H9 (cell line): ENCODE measurements around the gene SMARCA1. TPM values are rescaled to one million over a fixed set of nuclear protein-coding genes. Genes with fewer than 3 reads are reported as not detected.

Experiments used
- DNase-seq: peaks from one replicate; pipeline ENCODE4 v3.0.0-alpha.2; 2017
- H2AFZ ChIP-seq: one replicate; pipeline ENCODE4 v1.6.1; 2013; ENCODE audit warnings: mild to moderate bottlenecking, low read length, control low read depth, moderate library complexity
- H2AK5ac ChIP-seq: 2 replicates; pipeline ENCODE4 v1.6.1; 2013; ENCODE audit warnings: low read length, control low read depth, mixed read lengths; ENCODE audit not compliant: insufficient read length
- H2BK120ac ChIP-seq: one replicate; pipeline ENCODE4 v1.6.1; 2013; ENCODE audit warnings: low read depth, mild to moderate bottlenecking, low read length, control low read depth, inconsistent platforms; ENCODE audit not compliant: poor library complexity, severe bottlenecking
- H2BK12ac ChIP-seq: 2 replicates; pipeline ENCODE4 v1.6.1; 2013; ENCODE audit warnings: low read length, control low read depth, mixed read lengths, low read depth; ENCODE audit not compliant: insufficient read length
- H2BK15ac ChIP-seq: 2 replicates; pipeline ENCODE4 v1.6.1; 2013; ENCODE audit warnings: low read depth, low read length, control low read depth
- H2BK20ac ChIP-seq: one replicate; pipeline ENCODE4 v1.6.1; 2013; ENCODE audit warnings: low read depth, mild to moderate bottlenecking, low read length, control low read depth, inconsistent platforms; ENCODE audit not compliant: poor library complexity, severe bottlenecking
- H2BK5ac ChIP-seq: 2 replicates; pipeline ENCODE4 v1.6.1; 2013; ENCODE audit warnings: low read length, control low read depth, mixed read lengths; ENCODE audit not compliant: insufficient read length
- H3K14ac ChIP-seq: 2 replicates; pipeline ENCODE4 v1.6.1; 2013; ENCODE audit warnings: low read length, control low read depth; ENCODE audit not compliant: insufficient read depth
- H3K18ac ChIP-seq: 2 replicates; pipeline ENCODE4 v1.6.1; 2013; ENCODE audit warnings: low read depth, mild to moderate bottlenecking, mixed read lengths, low read length, control low read depth; ENCODE audit not compliant: insufficient read length
- H3K23ac ChIP-seq: 2 replicates; pipeline ENCODE4 v1.6.1; 2013; ENCODE audit warnings: low read length, control low read depth, mixed read lengths, low read depth; ENCODE audit not compliant: insufficient read length
- H3K23me2 ChIP-seq: 2 replicates; pipeline ENCODE4 v1.6.1; 2013; ENCODE audit warnings: low read depth, mild to moderate bottlenecking, mixed read lengths, low read length, control low read depth; ENCODE audit not compliant: insufficient read length, poor library complexity, severe bottlenecking
- H3K27ac ChIP-seq: 2 replicates; pipeline ENCODE4 v1.5.1; 2013; ENCODE audit warnings: low read length, control low read depth, mixed read lengths, low read depth; ENCODE audit not compliant: insufficient read length
- H3K27me3 ChIP-seq: 2 replicates; pipeline ENCODE4 v1.6.1; 2013; ENCODE audit warnings: low read length, control low read depth, inconsistent platforms; ENCODE audit not compliant: insufficient read depth
- H3K4ac ChIP-seq: 2 replicates; pipeline ENCODE4 v1.6.1; 2013; ENCODE audit warnings: low read depth, mild to moderate bottlenecking, control low read depth, inconsistent platforms, low read length, moderate library complexity
- H3K4me1 ChIP-seq: 2 replicates; pipeline ENCODE4 v1.6.1; 2013; ENCODE audit warnings: low read length, control low read depth, inconsistent platforms; ENCODE audit not compliant: insufficient read depth
- H3K4me2 ChIP-seq: 2 replicates; pipeline ENCODE4 v1.6.1; 2013; ENCODE audit warnings: low read length, control low read depth, mixed read lengths; ENCODE audit not compliant: insufficient read length, insufficient read depth
- H3K56ac ChIP-seq: 2 replicates; pipeline ENCODE4 v1.6.1; 2013; ENCODE audit warnings: low read depth, mild to moderate bottlenecking, mixed read lengths, low read length, control low read depth; ENCODE audit not compliant: insufficient read length
- H3K79me1 ChIP-seq: 2 replicates; pipeline ENCODE4 v1.6.1; 2013; ENCODE audit warnings: low read depth, mild to moderate bottlenecking, moderate library complexity, low read length, control low read depth, inconsistent platforms; ENCODE audit not compliant: insufficient read depth, poor library complexity, severe bottlenecking
- H3K79me2 ChIP-seq: 2 replicates; pipeline ENCODE4 v1.6.1; 2013; ENCODE audit warnings: low read length, control low read depth, inconsistent platforms; ENCODE audit not compliant: insufficient read depth
- H3K9ac ChIP-seq: 2 replicates; pipeline ENCODE4 v1.6.1; 2013; ENCODE audit warnings: low read length, control low read depth, mixed read lengths; ENCODE audit not compliant: insufficient read length; ENCODE audit errors: extremely low read depth
- H3K9me3 ChIP-seq: one replicate; pipeline ENCODE4 v1.6.1; 2013; ENCODE audit warnings: low read depth, low read length, inconsistent platforms; ENCODE audit not compliant: control insufficient read depth
- H3T11ph ChIP-seq: one replicate; pipeline ENCODE4 v1.6.1; 2013; ENCODE audit warnings: mild to moderate bottlenecking, low read length, control low read depth, inconsistent platforms
- H4K20me1 ChIP-seq: one replicate; pipeline ENCODE4 v1.6.1; 2013; ENCODE audit not compliant: control insufficient read depth, insufficient read length, insufficient read depth
- H4K5ac ChIP-seq: 2 replicates; pipeline ENCODE4 v1.6.1; 2013; ENCODE audit warnings: low read depth, mild to moderate bottlenecking, mixed read lengths, low read length, control low read depth; ENCODE audit not compliant: insufficient read length
- H4K8ac ChIP-seq: replicated peaks from 2 replicates; pipeline ENCODE4 v1.6.1; 2013; ENCODE audit warnings: low read length, control low read depth, mixed read lengths, low read depth; ENCODE audit not compliant: insufficient read length
- H4K91ac ChIP-seq: 2 replicates; pipeline ENCODE4 v1.6.1; 2013; ENCODE audit warnings: low read depth, mild to moderate bottlenecking, moderate library complexity, mixed read lengths, low read length, control low read depth; ENCODE audit not compliant: insufficient read length
- H3K27ac Mint-ChIP-seq, 3 experiments: 2 replicates in 2 of 3; 3 replicates in 1 of 3; pipeline ENCODE4 v1.8.0; 2020 to 2021; ENCODE audit warnings: mixed read lengths in 3 of 3, mild to moderate bottlenecking in 1 of 3, moderate library complexity in 1 of 3
- H3K27me3 Mint-ChIP-seq: 2 replicates; pipeline ENCODE4 v1.8.0; 2021; ENCODE audit warnings: low read depth, mild to moderate bottlenecking, moderate library complexity, mixed read lengths
- H3K36me3 Mint-ChIP-seq, 3 experiments: 2 replicates in 2 of 3; 3 replicates in 1 of 3; pipeline ENCODE4 v1.8.0; 2020 to 2021; ENCODE audit warnings: low read depth in 3 of 3, mixed read lengths in 3 of 3; ENCODE audit not compliant: insufficient read depth in 1 of 3
- H3K4me1 Mint-ChIP-seq, 2 experiments: 2 replicates each; pipeline ENCODE4 v1.8.0; 2020; ENCODE audit warnings: mixed read lengths in 2 of 2
- H3K4me3 Mint-ChIP-seq, 2 experiments: 2 replicates in 1 of 2; 3 replicates in 1 of 2; pipeline ENCODE4 v1.8.0; 2020 to 2021; ENCODE audit warnings: mild to moderate bottlenecking in 2 of 2, mixed read lengths in 2 of 2, moderate library complexity in 1 of 2
- H3K9me3 Mint-ChIP-seq, 2 experiments: 2 replicates in 1 of 2; 3 replicates in 1 of 2; pipeline ENCODE4 v1.8.0; 2020; ENCODE audit warnings: mild to moderate bottlenecking in 2 of 2, mixed read lengths in 2 of 2, moderate library complexity in 1 of 2
- CTCF ChIP-seq: fragments of 200-600 bp; sonication (generic); conservative IDR thresholded peaks from 3 replicates; pipeline ENCODE4 v1.8.0; 2021; ENCODE audit warnings: antibody characterized with exemption, mild to moderate bottlenecking
- WGBS: extraction: QIAGEN DNeasy Blood & Tissue Kit; methylation state at CpG from one replicate; pipeline ENCODE4 v1.1.7; 2013; ENCODE audit warnings: missing lambda C conversion rate, low lambda C conversion rate, mixed read lengths; ENCODE audit not compliant: insufficient read length; ENCODE audit errors: extremely low coverage; 5-methylcytosine and 5-hydroxymethylcytosine counted together
- total RNA-seq: library from RNA; stranded (reverse); gene quantifications from 2 replicates; pipeline ENCODE4 v1.2.1, GENCODE V29; 2021

Gene SMARCA1
- total RNA-seq, 1 experiment from 2014 or later = 105 TPM

- no peaks in the 10 kb centered on the region for H3K27me3 ChIP-seq
- TF ChIP-seq CTCF = no peak
- no CpG with 5 or more reads among the region's 3 CpGs for WGBS
- H3T11ph ChIP-seq = no peak overlapping the region
- no peak overlapping the region for H3K4me2 ChIP-seq
- no peak overlapping the region for H3K4me3 Mint-ChIP-seq
- H3K23me2 ChIP-seq = no peaks in the 10 kb centered on the region
- DNase-seq = no peak
- no peak overlapping the region for H4K5ac ChIP-seq
- no peak overlapping the region for H2AFZ ChIP-seq
- H3K27ac ChIP-seq = no peak overlapping the region
- H2BK5ac ChIP-seq = no peak overlapping the region
- peaks cover 2% of the 10 kb centered on the region; the same call in 1 of the 2 replicates for H3K27me3 Mint-ChIP-seq
- H2BK12ac ChIP-seq = no peak overlapping the region
- no peak overlapping the region for H2BK15ac ChIP-seq
- H3K23ac ChIP-seq = no peak overlapping the region
- H3K4me1 Mint-ChIP-seq = peaks cover 17 to 27% of the 10 kb centered on the region in 2 experiments
- no peaks in the 10 kb centered on the region for H3K79me1 ChIP-seq
- H3K36me3 Mint-ChIP-seq = peaks cover 7 to 10% (median 9%) of the 10 kb centered on the region in 3 experiments
- no peaks in the 10 kb centered on the region for H3K9me3 Mint-ChIP-seq
- H2BK20ac ChIP-seq = no peak overlapping the region
- no peak overlapping the region for H3K4ac ChIP-seq
- no peak overlapping the region for H2AK5ac ChIP-seq
- no peak overlapping the region for H3K27ac Mint-ChIP-seq
- H3K9ac ChIP-seq = no peak overlapping the region
- H4K20me1 ChIP-seq = no peaks in the 10 kb centered on the region
- no peak overlapping the region for H4K8ac ChIP-seq
- H3K9me3 ChIP-seq = no peaks in the 10 kb centered on the region
- H4K91ac ChIP-seq = no peak overlapping the region
- H3K14ac ChIP-seq = no peak overlapping the region
- no peak overlapping the region for H2BK120ac ChIP-seq
- no peak overlapping the region for H3K18ac ChIP-seq
- peaks cover 9% of the 10 kb centered on the region; the same call in 1 of the 2 replicates for H3K79me2 ChIP-seq
- no peak overlapping the region for H3K56ac ChIP-seq
- H3K4me1 ChIP-seq = no peaks in the 10 kb centered on the region
Observed at GRCh38 chrX:129520151-129520550, 3.1 kb downstream of the SMARCA1 start.
